SK-N-SH treated with all-trans-retinoic acid at 6 μM for 48 hours (cell line): ENCODE results near the gene CENPT.

Source experiments
- ZFP30 ChIP-seq: fragments of 450-650 bp; formaldehyde crosslinking; IDR thresholded peaks from 2 replicates; pipeline ENCODE4 v1.5.0; 2022; ENCODE audit warnings: mild to moderate bottlenecking, moderate library complexity
- TF ChIP-seq, protein P1 (sequence below): fragments of 250-450 bp; sonication (Bioruptor Pico); IDR thresholded peaks from 2 replicates; pipeline ENCODE4 v1.5.1; 2021; ENCODE audit warnings: mild to moderate bottlenecking, moderate library complexity

DNA sequence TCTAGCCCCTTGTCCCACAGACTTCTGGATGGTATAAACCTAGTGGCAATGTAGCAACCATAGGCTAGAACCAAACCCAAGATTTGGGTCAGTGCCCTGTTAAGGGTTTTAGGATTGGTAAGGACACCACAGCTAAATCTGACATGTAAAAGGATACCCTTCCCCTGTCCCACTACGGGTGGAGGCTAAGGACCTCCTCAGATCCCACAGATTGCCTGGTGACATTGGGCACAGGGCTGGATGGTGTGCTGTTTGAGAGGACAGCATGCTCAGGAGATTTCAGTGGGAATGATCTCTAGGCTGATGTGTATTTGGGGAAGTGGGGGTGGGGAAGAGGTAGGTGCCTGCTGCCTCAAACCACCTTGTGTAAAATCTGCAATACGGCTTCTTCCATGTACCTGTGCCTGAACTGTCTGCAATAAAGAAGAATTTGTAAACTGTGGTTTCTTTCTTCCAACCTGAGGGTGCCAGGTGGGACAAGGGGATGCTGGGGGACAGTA, 24.7 kb upstream of the CENPT start:
- TF ChIP-seq, protein P1, sequence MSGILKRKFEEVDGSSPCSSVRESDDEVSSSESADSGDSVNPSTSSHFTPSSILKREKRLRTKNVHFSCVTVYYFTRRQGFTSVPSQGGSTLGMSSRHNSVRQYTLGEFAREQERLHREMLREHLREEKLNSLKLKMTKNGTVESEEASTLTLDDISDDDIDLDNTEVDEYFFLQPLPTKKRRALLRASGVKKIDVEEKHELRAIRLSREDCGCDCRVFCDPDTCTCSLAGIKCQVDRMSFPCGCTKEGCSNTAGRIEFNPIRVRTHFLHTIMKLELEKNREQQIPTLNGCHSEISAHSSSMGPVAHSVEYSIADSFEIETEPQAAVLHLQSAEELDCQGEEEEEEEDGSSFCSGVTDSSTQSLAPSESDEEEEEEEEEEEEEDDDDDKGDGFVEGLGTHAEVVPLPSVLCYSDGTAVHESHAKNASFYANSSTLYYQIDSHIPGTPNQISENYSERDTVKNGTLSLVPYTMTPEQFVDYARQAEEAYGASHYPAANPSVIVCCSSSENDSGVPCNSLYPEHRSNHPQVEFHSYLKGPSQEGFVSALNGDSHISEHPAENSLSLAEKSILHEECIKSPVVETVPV (CRISPR knock-in tag) = no peak
- no peak for TF ChIP-seq ZFP30 (CRISPR knock-in tag)
